ENCODE results near the gene INKA1.

- no peak for TF ChIP-seq RAD21 (conservative IDR thresholded peaks at IDR 0.05)
- TF ChIP-seq CTCF (IDR thresholded peaks at IDR 0.05; ENCODE audit: poor library complexity, severe bottlenecking): no peak
- TF ChIP-seq SMC3 (conservative IDR thresholded peaks at IDR 0.05; ENCODE audit: poor library complexity): no peak
- TF ChIP-seq EP300 (conservative IDR thresholded peaks at IDR 0.05; ENCODE audit: poor library complexity, severe bottlenecking): no peak
- no peak for TF ChIP-seq EZH2 (IDR thresholded peaks at IDR 0.05; ENCODE audit: borderline replicate concordance, insufficient read depth, low read length, poor library complexity, severe bottlenecking)
- no peak for TF ChIP-seq POLR2AphosphoS5 (IDR thresholded peaks at IDR 0.05)
- TF ChIP-seq MXI1 (conservative IDR thresholded peaks at IDR 0.05; ENCODE audit: poor library complexity, severe bottlenecking): no peak
- no peak for TF ChIP-seq REST (IDR thresholded peaks at IDR 0.05; ENCODE audit: borderline replicate concordance)
- TF ChIP-seq TAF1 (IDR thresholded peaks at IDR 0.05; ENCODE audit: low read depth): no peak
Observed at GRCh38 chr3:49841806-49842205, 38.7 kb downstream of the INKA1 start.
